ENCODE data around the gene NEBL.

Gene NEBL

GRCh38 chr10:20745556-20746375 lies 151.3 kb downstream of the NEBL start:
- TF ChIP-seq, protein P1, sequence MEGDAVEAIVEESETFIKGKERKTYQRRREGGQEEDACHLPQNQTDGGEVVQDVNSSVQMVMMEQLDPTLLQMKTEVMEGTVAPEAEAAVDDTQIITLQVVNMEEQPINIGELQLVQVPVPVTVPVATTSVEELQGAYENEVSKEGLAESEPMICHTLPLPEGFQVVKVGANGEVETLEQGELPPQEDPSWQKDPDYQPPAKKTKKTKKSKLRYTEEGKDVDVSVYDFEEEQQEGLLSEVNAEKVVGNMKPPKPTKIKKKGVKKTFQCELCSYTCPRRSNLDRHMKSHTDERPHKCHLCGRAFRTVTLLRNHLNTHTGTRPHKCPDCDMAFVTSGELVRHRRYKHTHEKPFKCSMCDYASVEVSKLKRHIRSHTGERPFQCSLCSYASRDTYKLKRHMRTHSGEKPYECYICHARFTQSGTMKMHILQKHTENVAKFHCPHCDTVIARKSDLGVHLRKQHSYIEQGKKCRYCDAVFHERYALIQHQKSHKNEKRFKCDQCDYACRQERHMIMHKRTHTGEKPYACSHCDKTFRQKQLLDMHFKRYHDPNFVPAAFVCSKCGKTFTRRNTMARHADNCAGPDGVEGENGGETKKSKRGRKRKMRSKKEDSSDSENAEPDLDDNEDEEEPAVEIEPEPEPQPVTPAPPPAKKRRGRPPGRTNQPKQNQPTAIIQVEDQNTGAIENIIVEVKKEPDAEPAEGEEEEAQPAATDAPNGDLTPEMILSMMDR (IDR thresholded peaks at IDR 0.05), result no peak

DNA sequence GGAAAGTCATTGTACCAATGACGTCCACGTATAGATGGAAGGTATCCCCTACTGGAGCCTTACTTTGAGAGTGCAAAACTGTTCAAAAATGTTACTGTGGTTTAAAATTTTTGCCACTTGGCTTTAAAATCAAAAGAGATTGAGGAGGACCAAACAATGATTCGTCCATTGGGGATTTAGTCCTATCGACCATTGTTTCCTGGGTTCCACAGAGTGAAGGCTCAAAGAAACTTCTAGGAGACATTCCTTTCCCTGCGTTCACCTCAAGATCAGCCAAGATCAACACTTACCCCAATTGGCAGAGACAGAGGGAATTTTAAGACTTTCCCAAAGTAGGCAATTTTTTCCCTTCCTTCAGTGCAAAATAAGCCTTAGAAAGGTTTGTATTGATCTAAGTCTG lies 152.3 kb downstream of the NEBL start:
- TF ChIP-seq, protein P1 (IDR thresholded peaks at IDR 0.05), result no peak

DNA sequence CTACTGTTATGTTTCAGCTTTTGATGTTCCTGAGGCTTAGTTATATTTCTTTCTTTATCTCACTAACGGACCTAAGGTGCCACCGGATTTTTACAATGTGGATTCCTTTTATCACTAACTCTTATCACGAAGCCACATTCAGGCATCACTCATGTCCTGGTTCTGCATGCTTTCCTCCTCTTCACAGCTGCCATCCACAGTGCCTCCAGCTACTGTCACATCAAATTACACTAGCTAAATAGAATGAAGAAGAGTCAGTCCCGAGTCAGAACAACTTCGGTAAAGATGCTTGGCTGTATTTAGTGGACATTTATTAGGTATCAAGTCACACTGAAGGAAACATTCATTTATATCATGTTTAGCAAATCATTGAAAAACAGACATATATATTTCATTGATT lies 153.2 kb downstream of the NEBL start:
- TF ChIP-seq, protein P1 (IDR thresholded peaks at IDR 0.05), result no peak

GRCh38 chr10:20742737-20743541 lies 154.2 kb downstream of the NEBL start:
- TF ChIP-seq, protein P1 (IDR thresholded peaks at IDR 0.05), result no peak

GRCh38 chr10:20740120-20740519 lies 157.0 kb downstream of the NEBL start:
- TF ChIP-seq, protein P1 (IDR thresholded peaks at IDR 0.05), result no peak

GRCh38 chr10:20737107-20737506 lies 160.0 kb downstream of the NEBL start:
- TF ChIP-seq, protein P1 (IDR thresholded peaks at IDR 0.05), result no peak
